GM12865 (cell line): ENCODE data around the gene REC114.

Source experiments
- DNase-seq: peaks from one replicate; pipeline ENCODE4 v3.0.0; 2010; ENCODE audit warnings: low read depth
- H3K4me3 ChIP-seq: 2 replicates; pipeline ENCODE4 v1.5.1; 2011; ENCODE audit warnings: mild to moderate bottlenecking, low read depth, low read length, control low read depth
- CTCF ChIP-seq: IDR thresholded peaks from 2 replicates; pipeline ENCODE4 v1.5.1; 2011; ENCODE audit warnings: low read length, control low read depth, low read depth, inconsistent platforms; ENCODE audit not compliant: insufficient read depth; ENCODE audit errors: missing control alignments

REC114 gene

GRCh38 chr15:73607843-73608242, 164.9 kb downstream of the REC114 start:
- no peak for DNase-seq
- TF ChIP-seq CTCF, result no peak
- no peak overlapping the region for H3K4me3 ChIP-seq

- TF ChIP-seq CTCF, result no peak
- no peak overlapping the region for H3K4me3 ChIP-seq
- no peak for DNase-seq
Observed at GRCh38 chr15:73608475-73608874, 165.5 kb downstream of the REC114 start.

GRCh38 chr15:73608941-73609340, 166.0 kb downstream of the REC114 start:
- H3K4me3 ChIP-seq, result no peak overlapping the region
- TF ChIP-seq CTCF, result no peak
- no peak for DNase-seq
